Daoy (cell line): ENCODE data around the gene PKP4. TPM values are rescaled to one million over a fixed set of nuclear protein-coding genes. Genes with fewer than 3 reads are reported as not detected.
A peak's percentile ranks its signal among the peaks of the same experiment; 100 is the strongest.

Source experiments
- DNase-seq: peaks from one replicate; pipeline ENCODE4 v3.0.0-alpha.2; 2015; ENCODE audit warnings: low read depth
- total RNA-seq: library from RNA; depleted of rRNA; stranded (reverse); fragments of >200 nt; shearing (Covaris generic); gene quantifications from 2 replicates; pipeline ENCODE4 v1.2.3, GENCODE V29; 2014; rRNA removed

PKP4 gene
- total RNA-seq, 1 experiment from 2014 or later = 27.6 TPM

DNA sequence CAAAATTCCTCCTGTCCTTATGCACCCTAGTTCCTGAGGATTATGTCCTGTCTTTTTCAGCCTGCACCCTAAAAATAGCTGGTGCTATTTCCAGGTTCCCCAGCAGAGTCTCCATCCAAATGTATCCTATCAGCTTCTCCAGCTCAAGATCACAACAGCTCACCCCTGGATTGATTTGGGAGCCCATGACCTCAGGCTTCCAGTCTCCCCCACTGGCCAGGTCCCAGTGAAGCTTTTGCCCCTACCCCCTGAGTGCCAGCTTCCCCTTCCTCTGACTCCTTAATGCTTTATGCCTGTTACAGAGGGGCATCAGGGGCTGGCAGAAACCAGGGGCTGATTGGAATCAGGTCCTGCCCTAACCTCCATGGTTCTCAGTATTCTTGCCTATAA lies 261.4 kb downstream of the PKP4 start:
- no peak for DNase-seq

- DNase-seq = no peak
Observed at GRCh38 chr2:158718851-158719250, 262.1 kb downstream of the PKP4 start.

- no peak for DNase-seq
Observed at GRCh38 chr2:158719403-158719802, 262.7 kb downstream of the PKP4 start.

GRCh38 chr2:158722266-158723105 lies 265.7 kb downstream of the PKP4 start:
- DNase-seq = no peak

DNA sequence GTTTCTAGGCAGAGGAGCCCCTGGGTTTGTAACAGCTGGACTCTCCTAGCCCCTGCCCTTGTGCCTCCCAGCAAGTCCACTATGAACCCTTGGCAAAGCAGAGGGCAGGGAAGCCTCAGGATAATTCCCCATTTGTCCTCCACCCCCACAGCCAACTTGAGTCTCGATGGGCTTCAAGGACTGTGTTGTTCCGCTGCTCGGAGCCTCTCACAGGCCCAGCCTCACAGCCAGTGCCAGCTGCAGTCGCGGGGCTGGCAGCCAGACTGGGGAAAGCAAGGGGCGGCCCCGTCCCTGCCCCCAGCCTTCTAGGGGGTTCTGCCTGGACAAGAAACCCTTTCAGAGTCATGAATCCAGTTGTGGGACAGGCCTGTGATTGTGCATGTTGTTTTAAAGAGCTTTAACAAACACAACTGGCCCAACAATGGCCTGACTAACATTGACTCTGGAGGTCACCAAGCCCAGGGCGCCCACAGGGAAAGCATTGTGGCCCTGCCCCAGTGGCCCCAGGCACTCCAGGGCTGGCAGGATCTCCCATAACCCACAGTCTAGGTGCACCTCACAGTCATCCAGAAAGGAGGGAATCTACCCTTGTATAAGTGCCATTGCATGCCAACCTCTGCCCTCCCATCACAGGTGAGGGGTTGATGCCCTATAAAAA lies 266.6 kb downstream of the PKP4 start:
- no peak for DNase-seq

DNA sequence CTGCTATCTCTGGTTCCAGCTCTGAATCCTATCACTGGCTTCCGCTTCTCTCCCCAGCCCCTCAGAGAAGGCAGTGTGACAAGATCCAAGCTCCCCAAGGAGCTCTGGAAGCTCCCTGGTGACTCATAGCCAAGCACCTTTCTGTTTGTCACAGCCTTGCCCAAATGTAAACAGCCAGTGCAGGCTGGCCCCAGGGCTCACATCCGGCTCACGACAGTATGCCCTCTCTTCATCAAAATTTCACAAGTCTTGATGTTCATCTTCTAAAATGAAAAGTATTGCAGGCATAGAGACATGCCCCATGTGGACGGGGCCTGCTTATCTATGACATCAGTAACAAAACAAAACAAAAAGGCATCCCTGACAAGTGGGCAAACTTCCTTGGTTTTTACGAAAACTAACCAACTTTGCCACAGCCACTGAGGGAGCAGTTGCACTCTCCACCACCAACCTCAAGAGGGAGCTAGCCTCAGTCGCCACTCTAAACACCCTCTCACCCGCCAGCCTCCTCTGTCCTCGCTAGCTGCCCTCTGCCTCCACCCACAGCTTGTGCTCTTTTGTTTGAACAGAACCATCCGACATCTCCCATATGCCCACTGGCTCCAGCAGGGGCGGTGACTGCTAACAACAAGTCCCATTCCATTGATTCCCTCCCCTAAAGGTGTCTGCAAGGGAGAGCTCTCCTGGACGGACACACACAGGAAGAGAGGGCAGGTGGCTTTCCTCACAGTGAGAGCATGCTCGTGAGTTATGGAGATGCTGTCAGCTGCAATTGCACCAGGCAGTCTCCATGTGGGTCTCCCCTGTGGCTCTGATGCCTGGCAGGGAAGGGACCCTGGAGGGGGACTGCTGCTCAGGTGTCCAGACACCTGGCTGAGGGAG lies 267.4 kb downstream of the PKP4 start:
- DNase-seq = peak; percentile 42

DNA sequence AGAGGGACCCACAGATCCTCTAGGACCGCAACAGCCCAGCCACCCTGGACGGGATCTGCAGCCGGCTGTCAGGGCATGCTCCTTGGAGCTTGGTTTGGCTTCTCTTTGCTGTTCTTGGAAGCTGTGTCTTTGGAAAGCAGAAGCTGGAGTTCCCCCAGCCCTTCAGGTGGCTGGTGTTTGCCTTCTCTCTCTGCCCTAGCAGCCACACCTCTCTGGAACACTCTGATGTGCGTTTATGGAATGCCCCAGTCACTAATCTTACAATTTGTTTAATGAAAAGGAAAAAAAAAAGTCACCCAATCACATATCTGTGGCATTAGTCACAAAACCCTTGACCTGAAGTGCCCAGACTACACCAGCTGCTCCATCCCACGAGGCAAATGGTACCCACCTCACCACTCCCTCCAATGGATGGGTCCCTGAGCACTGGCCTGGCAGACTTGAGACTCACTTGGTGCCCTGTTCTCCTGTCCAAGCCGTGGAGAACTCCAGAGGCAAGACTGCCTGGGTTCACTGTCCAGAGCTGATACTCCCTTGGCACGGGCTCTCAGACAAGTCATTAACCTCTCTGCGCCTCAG lies 268.1 kb downstream of the PKP4 start:
- DNase-seq = peak; percentile 40

- no peak for DNase-seq
Observed at GRCh38 chr2:158725441-158725891, 268.7 kb downstream of the PKP4 start.

GRCh38 chr2:158726911-158727592 lies 270.3 kb downstream of the PKP4 start:
- DNase-seq = no peak

- DNase-seq = no peak
Observed at GRCh38 chr2:158728422-158728821, 271.7 kb downstream of the PKP4 start.

GRCh38 chr2:158729451-158729850 lies 272.7 kb downstream of the PKP4 start:
- DNase-seq = no peak

DNA sequence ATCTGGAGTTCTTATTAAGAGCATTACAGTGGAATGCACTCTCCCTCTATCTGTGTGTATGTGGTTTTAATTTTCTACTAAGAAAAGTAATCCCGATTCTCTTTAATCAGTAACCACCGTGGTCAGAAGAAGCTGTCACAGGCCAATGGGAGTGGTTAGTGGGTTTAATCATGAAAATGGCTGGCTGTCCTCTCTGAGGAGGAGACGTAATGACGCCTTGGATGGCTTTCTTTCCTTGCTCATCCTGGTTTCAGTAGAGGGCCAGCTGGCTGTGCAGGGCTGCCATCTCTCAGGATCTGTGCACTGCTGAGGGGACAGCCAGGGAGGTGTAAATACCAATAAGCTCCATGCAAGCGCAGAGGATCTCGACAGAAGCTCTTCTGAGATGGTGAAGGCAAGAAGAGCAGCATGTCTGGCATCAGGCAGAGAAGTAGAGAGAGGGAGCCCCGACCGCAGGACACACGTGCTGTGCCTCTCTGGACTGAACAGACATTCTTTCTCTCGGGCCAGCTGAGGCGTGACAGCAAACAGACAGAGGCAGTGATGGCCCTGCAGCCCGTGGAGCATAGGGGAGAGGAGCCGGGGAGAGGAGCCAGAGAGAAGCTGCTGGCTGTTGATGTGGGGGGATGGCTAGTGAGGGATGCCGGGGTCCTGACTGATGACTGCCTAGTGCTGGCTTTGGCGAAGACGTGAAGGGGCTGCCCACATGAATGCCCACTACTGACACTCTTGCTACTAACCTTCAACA lies 273.3 kb downstream of the PKP4 start:
- no peak for DNase-seq

- no peak for DNase-seq
Observed at GRCh38 chr2:158730621-158731140, 273.9 kb downstream of the PKP4 start.

- no peak for DNase-seq
Observed at GRCh38 chr2:158731386-158731785, 274.6 kb downstream of the PKP4 start.

Other genes starting within 250 kb of the PKP4 start
- gene CCDC148, start 199 bp upstream of the PKP4 start, total RNA-seq = 0.46 and 4.9 TPM in 2 replicates